DND-41 (cell line): ENCODE measurements around the gene EDAR.

Experiments
- ATAC-seq: fragments of 200-7000 bp; cut with Tn5 transposase; 3 replicates; pipeline ENCODE4 v1.9.1; 2021; ENCODE audit warnings: low read depth; ENCODE audit not compliant: insufficient read depth
- DNase-seq: peaks from one replicate; pipeline ENCODE4 v3.0.0-alpha.2; 2020
- H2AFZ ChIP-seq: 2 replicates; pipeline ENCODE4 v1.6.0; 2012; ENCODE audit warnings: low read depth, low read length
- H3K27ac ChIP-seq: 2 replicates; pipeline ENCODE4 v1.5.1; 2012; ENCODE audit warnings: low read length, inconsistent platforms
- H3K27me3 ChIP-seq: fragments of 200-600 bp; sonication (generic); 2 replicates; pipeline ENCODE4 v1.6.0; 2012; ENCODE audit warnings: low read length, mild to moderate bottlenecking, inconsistent platforms; ENCODE audit not compliant: insufficient read depth, poor library complexity
- H3K36me3 ChIP-seq: 2 replicates; pipeline ENCODE4 v1.5.1; 2012; ENCODE audit warnings: low read length, inconsistent platforms; ENCODE audit not compliant: insufficient read depth
- H3K4me1 ChIP-seq: 2 replicates; pipeline ENCODE4 v1.5.1; 2012; ENCODE audit warnings: mild to moderate bottlenecking, low read length; ENCODE audit not compliant: insufficient read depth
- H3K4me2 ChIP-seq: 2 replicates; pipeline ENCODE4 v1.6.0; 2012; ENCODE audit warnings: mild to moderate bottlenecking, moderate library complexity, low read length, inconsistent platforms; ENCODE audit not compliant: insufficient read depth
- H3K4me3 ChIP-seq, 2 experiments: fragments of 200-600 bp in 1 of 2; shearing (Covaris generic) in 1 of 2; 2 replicates each; pipeline ENCODE4 v1.5.1; 2012 to 2016; ENCODE audit warnings: inconsistent platforms in 2 of 2, low read length in 2 of 2, mild to moderate bottlenecking in 2 of 2, low read depth in 1 of 2, moderate library complexity in 1 of 2
- H3K79me2 ChIP-seq: 2 replicates; pipeline ENCODE4 v1.6.0; 2012; ENCODE audit warnings: low read length, inconsistent platforms; ENCODE audit not compliant: insufficient read depth
- H3K9ac ChIP-seq: 2 replicates; pipeline ENCODE4 v1.6.0; 2012; ENCODE audit warnings: low read depth, mild to moderate bottlenecking, inconsistent platforms, low read length, moderate library complexity
- H3K9me3 ChIP-seq: 2 replicates; pipeline ENCODE4 v1.5.1; 2012; ENCODE audit warnings: low read length, moderate library complexity, mild to moderate bottlenecking, inconsistent platforms; ENCODE audit not compliant: insufficient read depth, severe bottlenecking
- H4K20me1 ChIP-seq: 2 replicates; pipeline ENCODE4 v1.6.0; 2012; ENCODE audit warnings: low read length; ENCODE audit not compliant: insufficient read depth
- CTCF ChIP-seq: IDR thresholded peaks from 2 replicates; pipeline ENCODE4 v1.5.1; 2012; ENCODE audit warnings: borderline replicate concordance, low read length, moderate library complexity, mild to moderate bottlenecking; ENCODE audit not compliant: poor library complexity, severe bottlenecking; ENCODE audit errors: extremely low read depth
- EZH2 ChIP-seq: IDR thresholded peaks from 3 replicates; pipeline ENCODE4 v1.6.1; 2012; ENCODE audit warnings: borderline replicate concordance, low read depth, mild to moderate bottlenecking, moderate library complexity, low read length, inconsistent platforms; ENCODE audit not compliant: severe bottlenecking

EDAR gene

GRCh38 chr2:109024477-109024876, 35.5 kb upstream of the EDAR start:
- ATAC-seq = no peak
- Histone ChIP-seq H4K20me1 (no peaks in the 10 kb centered on the region), H3K4me2 (no peak overlapping the region), H2AFZ (no peak overlapping the region), H3K9me3 (no peaks in the 10 kb centered on the region), H3K36me3 (no peaks in the 10 kb centered on the region), H3K9ac (no peak overlapping the region), H3K4me3 (no peak overlapping the region), H3K27me3 (no peaks in the 10 kb centered on the region), H3K27ac (no peak overlapping the region), H3K4me1 (no peaks in the 10 kb centered on the region), H3K79me2 (no peaks in the 10 kb centered on the region)
- TF ChIP-seq EZH2 = no peak
- no peak for TF ChIP-seq CTCF
- no peak for DNase-seq

- H4K20me1 ChIP-seq = no peaks in the 10 kb centered on the region
- H3K27me3 ChIP-seq = no peaks in the 10 kb centered on the region
- H3K4me3 ChIP-seq = no peak overlapping the region
- H3K4me1 ChIP-seq = no peaks in the 10 kb centered on the region
- H3K9ac ChIP-seq = no peak overlapping the region
- TF ChIP-seq CTCF (no peak), EZH2 (no peak)
- no peak overlapping the region for H2AFZ ChIP-seq
- H3K79me2 ChIP-seq = no peaks in the 10 kb centered on the region
- H3K4me2 ChIP-seq = no peak overlapping the region
- no peak overlapping the region for H3K27ac ChIP-seq
- ATAC-seq (no peak), DNase-seq (no peak)
- H3K36me3 ChIP-seq = no peaks in the 10 kb centered on the region
- H3K9me3 ChIP-seq = no peaks in the 10 kb centered on the region
Observed at GRCh38 chr2:109021895-109022300, 32.9 kb upstream of the EDAR start.

GRCh38 chr2:109020217-109020637, 31.2 kb upstream of the EDAR start:
- Histone ChIP-seq H3K4me3 (no peak overlapping the region), H3K4me2 (no peak overlapping the region), H3K9ac (no peak overlapping the region), H2AFZ (no peak overlapping the region), H3K27ac (no peak overlapping the region), H3K79me2 (no peaks in the 10 kb centered on the region), H3K36me3 (no peaks in the 10 kb centered on the region), H3K9me3 (no peaks in the 10 kb centered on the region), H3K4me1 (no peaks in the 10 kb centered on the region), H3K27me3 (no peaks in the 10 kb centered on the region), H4K20me1 (no peaks in the 10 kb centered on the region)
- DNase-seq (no peak), ATAC-seq (no peak)
- TF ChIP-seq CTCF = no peak
- TF ChIP-seq EZH2 = no peak

- H3K27me3 ChIP-seq = no peaks in the 10 kb centered on the region
- ATAC-seq (no peak), DNase-seq (no peak)
- no peak overlapping the region for H3K4me2 ChIP-seq
- no peaks in the 10 kb centered on the region for H4K20me1 ChIP-seq
- no peaks in the 10 kb centered on the region for H3K79me2 ChIP-seq
- no peak overlapping the region for H3K4me3 ChIP-seq
- TF ChIP-seq EZH2 = no peak
- no peak for TF ChIP-seq CTCF
- no peak overlapping the region for H3K27ac ChIP-seq
- H3K9ac ChIP-seq = no peak overlapping the region
- H3K4me1 ChIP-seq = no peaks in the 10 kb centered on the region
- no peaks in the 10 kb centered on the region for H3K36me3 ChIP-seq
- no peak overlapping the region for H2AFZ ChIP-seq
- no peaks in the 10 kb centered on the region for H3K9me3 ChIP-seq
Observed at GRCh38 chr2:109018452-109018851, 29.4 kb upstream of the EDAR start.
